OCI-LY3 (cell line): Measurements from ENCODE around the gene TMEM219.

Source experiments
- EZH2phosphoT487 ChIP-seq: fragments of 200-600 bp; shearing (Covaris generic); IDR thresholded peaks from 2 replicates; pipeline ENCODE4 v1.6.1; 2018; ENCODE audit warnings: antibody characterized with exemption, mixed run types, low read depth
- TF ChIP-seq, protein P1 (sequence below): fragments of 200-600, 300-600 bp; sonication (generic); IDR thresholded peaks from 2 replicates; pipeline ENCODE4 v1.5.1; 2014; ENCODE audit warnings: antibody characterized with exemption, low read length, low read depth

DNA sequence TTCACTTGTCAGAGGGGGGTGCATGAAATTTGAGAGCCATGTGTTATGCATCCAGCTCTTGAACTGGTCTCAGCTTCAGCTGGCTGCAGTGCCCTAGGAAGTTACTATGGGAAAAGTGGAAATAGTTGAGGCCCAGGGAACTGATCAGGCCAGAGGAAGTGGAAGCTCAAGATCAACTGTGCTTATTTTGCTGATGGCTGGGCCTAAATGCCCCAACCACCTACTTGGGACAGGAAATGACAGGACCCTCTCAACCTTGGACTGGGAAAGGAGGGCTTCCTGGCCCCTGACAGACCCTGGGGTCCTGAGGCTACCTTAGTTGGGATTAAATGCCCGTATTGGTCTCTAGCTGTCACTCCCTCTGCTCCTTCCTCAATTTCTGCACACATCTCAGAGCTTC lies 10.6 kb downstream of the TMEM219 start:
- TF ChIP-seq, protein P1, sequence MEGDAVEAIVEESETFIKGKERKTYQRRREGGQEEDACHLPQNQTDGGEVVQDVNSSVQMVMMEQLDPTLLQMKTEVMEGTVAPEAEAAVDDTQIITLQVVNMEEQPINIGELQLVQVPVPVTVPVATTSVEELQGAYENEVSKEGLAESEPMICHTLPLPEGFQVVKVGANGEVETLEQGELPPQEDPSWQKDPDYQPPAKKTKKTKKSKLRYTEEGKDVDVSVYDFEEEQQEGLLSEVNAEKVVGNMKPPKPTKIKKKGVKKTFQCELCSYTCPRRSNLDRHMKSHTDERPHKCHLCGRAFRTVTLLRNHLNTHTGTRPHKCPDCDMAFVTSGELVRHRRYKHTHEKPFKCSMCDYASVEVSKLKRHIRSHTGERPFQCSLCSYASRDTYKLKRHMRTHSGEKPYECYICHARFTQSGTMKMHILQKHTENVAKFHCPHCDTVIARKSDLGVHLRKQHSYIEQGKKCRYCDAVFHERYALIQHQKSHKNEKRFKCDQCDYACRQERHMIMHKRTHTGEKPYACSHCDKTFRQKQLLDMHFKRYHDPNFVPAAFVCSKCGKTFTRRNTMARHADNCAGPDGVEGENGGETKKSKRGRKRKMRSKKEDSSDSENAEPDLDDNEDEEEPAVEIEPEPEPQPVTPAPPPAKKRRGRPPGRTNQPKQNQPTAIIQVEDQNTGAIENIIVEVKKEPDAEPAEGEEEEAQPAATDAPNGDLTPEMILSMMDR = no peak
- no peak for TF ChIP-seq EZH2phosphoT487
